HEK293 (cell line): Measurements from ENCODE around the gene KANSL1.

Experiments
- ZNF132 ChIP-seq: fragments of 450-650 bp; formaldehyde crosslinking; IDR thresholded peaks from 2 replicates; pipeline ENCODE4 v1.5.1; 2017; ENCODE audit warnings: missing biosample characterization, missing genetic modification characterization, borderline replicate concordance
- ZNF530 ChIP-seq: fragments of 450-650 bp; formaldehyde crosslinking; IDR thresholded peaks from 2 replicates; pipeline ENCODE4 v1.5.1; 2016; ENCODE audit warnings: low read depth, missing biosample characterization, missing genetic modification characterization
- TF ChIP-seq, protein P1 (sequence below): fragments of 450-650 bp; formaldehyde crosslinking; IDR thresholded peaks from 2 replicates; pipeline ENCODE4 v1.5.1; 2016; ENCODE audit warnings: missing biosample characterization, missing genetic modification characterization

DNA sequence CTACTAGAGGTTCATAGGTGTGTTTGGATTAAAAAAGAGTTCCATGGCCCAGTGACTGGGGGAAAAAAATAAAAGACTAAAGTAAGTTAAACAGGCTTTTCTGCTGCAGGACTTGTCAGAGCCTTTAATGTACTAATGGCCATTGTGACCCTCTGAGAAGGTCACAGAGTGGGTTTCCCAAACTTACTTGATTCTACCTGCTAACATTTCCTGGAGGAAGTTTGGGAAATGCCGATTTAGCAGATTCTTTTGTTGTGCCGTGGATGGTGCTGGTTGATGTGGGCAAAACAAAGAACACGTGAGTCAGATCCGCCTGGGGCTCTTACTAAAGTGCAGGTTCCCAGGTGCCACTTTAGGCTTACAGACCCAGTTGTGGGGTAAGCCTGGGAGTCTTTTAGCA lies 207.8 kb downstream of the KANSL1 start:
- no peak for TF ChIP-seq ZNF530 (tag by site-specific recombination)
- no peak for TF ChIP-seq ZNF132 (tag by site-specific recombination)
- TF ChIP-seq, protein P1, sequence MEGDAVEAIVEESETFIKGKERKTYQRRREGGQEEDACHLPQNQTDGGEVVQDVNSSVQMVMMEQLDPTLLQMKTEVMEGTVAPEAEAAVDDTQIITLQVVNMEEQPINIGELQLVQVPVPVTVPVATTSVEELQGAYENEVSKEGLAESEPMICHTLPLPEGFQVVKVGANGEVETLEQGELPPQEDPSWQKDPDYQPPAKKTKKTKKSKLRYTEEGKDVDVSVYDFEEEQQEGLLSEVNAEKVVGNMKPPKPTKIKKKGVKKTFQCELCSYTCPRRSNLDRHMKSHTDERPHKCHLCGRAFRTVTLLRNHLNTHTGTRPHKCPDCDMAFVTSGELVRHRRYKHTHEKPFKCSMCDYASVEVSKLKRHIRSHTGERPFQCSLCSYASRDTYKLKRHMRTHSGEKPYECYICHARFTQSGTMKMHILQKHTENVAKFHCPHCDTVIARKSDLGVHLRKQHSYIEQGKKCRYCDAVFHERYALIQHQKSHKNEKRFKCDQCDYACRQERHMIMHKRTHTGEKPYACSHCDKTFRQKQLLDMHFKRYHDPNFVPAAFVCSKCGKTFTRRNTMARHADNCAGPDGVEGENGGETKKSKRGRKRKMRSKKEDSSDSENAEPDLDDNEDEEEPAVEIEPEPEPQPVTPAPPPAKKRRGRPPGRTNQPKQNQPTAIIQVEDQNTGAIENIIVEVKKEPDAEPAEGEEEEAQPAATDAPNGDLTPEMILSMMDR (tag by site-specific recombination) = no peak
